Measurements from ENCODE around the gene NSUN4.

NSUN4 gene

DNA sequence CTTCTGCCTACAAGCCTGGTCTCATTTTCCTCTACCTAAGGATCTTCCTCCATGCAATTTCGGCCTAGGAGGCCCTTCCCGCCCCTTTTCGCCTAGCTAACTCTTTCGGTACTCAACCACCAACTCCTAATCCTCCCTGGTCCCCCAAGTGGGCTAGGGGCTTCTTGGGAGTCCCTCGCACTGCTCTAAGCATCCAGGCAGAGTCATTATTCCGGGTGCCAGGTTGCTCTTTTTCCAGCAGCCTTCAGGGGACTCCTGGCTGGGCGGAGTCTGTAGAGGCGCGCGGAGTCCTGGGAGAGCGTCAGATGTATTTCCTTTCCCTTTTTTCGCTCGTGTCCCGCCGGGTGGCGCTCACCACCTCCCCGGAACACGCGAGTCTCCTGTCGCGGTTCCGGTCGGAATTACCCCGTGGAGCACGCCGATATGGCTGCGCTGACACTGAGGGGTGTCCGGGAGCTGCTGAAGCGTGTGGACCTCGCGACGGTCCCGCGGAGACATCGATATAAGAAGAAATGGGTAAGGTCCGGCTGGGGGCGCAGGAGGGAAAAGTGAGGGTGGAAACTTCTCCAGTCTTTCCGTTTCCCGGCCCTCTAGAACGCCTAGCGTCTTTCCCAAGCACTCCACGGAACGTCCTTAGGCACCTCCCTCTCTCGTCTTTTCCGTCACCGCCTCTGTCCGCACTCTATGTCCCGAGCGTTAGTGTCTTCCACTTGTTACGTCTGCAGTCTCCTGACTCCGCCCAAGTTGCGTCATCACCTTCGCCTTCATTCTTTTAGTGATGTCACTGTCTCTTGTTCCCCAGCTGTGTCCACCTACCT lies at the start of gene NSUN4:
NSUN4 (plus strand) TSS at position 404 of the 818 bp plus-strand sequence; CDS start at position 424, 20 bp downstream.
- peaks cover 35% of the 10 kb centered on the region for H3K4me1 Mint-ChIP-seq (ENCODE audit: low read depth)
- H3K27me3 Mint-ChIP-seq (ENCODE audit: low read depth): no peaks in the 10 kb centered on the region
- H3K27ac Mint-ChIP-seq: peak within 1 kb of the TSS; percentile 100
- no peaks in the 10 kb centered on the region for H3K9me3 Mint-ChIP-seq
- H3K36me3 Mint-ChIP-seq (ENCODE audit: low read depth): peaks cover 20% of the 10 kb centered on the region
- peak within 1 kb of the TSS; percentile 100 for H3K4me3 Mint-ChIP-seq

DNA sequence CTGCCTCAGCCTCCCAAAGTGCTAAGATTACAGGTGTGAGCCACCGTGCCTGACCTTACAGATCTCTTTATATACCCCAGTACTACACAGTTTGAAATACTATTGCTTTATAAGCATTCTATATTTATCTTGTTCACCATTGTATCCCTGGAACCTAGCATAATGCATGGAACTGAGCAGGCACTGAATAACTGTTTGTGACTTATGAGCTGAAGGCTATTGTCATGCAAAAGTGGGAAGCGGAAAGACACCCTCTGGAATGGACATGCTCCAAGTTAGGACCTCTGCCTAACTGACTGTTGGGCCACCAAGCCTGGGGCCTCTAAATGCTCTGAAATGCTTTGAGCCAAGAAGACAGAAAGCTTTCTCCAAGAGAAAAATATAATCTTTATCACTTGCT lies 45.3 kb upstream of the NSUN4 start:
- Mint-ChIP-seq H3K36me3 (ENCODE audit: low read depth) (peaks cover 24% of the 10 kb centered on the region), H3K4me1 (ENCODE audit: low read depth) (peaks cover 4% of the 10 kb centered on the region), H3K27me3 (ENCODE audit: low read depth) (no peaks in the 10 kb centered on the region), H3K27ac (no peak overlapping the region), H3K4me3 (no peak overlapping the region), H3K9me3 (no peaks in the 10 kb centered on the region)

DNA sequence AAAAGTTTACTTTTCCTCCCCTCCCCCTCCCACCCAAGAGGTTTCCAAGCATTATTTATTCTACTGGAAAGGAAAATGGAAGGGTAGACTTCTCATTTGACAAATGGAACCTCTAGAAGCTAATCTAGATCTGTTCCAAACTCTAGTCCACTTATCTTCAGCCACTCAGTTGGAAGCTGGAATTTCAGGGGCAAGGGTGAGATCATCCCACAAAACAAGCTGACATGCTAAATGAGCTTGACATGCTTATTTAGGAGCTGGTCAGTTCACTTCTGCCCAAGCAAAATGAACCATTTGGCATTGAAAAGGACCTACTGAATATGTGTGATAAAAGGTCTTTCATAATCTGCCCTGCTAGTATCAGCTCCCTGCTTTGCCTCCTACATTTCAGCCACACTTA lies 42.2 kb upstream of the NSUN4 start:
- H3K27ac Mint-ChIP-seq: no peak overlapping the region
- no peaks in the 10 kb centered on the region for H3K27me3 Mint-ChIP-seq (ENCODE audit: low read depth)
- no peaks in the 10 kb centered on the region for H3K9me3 Mint-ChIP-seq
- no peak overlapping the region for H3K4me3 Mint-ChIP-seq
- peaks cover 25% of the 10 kb centered on the region for H3K36me3 Mint-ChIP-seq (ENCODE audit: low read depth)
- H3K4me1 Mint-ChIP-seq (ENCODE audit: low read depth): peaks cover 17% of the 10 kb centered on the region

DNA sequence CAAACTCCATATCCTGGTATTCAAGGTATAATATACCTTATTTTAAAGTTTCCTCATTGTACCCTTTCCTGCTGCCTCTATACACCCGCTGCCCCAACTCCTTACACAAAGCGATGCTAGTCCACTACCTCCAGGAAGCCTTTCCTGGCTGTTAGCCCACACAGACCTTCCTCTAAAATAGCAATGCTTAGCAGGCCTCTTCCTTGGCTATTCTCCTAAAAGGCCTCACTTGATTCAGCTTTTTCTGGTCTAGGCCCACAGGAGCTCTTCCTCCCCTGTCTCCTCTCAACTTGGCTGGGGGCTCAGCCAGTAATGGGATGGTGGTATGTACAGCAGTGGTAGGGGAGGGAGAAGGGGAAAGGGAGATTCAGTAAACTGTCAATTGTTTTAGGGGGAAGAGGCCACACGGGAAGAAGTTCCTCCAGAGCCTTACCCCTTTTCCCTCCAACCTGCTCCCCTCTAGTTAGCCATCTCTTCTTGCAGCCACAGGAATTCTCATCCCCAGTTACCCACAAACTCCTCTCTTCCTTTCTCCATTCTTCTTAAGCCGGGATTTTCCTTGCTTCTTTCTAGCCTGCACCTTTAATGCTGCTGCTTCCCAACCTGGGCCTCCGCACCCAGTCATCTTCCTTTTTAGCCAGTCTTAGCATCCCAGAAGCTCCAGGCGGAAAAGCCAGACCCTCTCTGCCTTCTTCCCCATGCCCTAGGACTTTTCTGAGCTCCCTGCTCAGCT lies 39.8 kb upstream of the NSUN4 start:
- Mint-ChIP-seq H3K9me3 (no peaks in the 10 kb centered on the region), H3K36me3 (ENCODE audit: low read depth) (peaks cover 27% of the 10 kb centered on the region), H3K4me3 (peak overlapping the region; percentile 97), H3K27me3 (ENCODE audit: low read depth) (no peaks in the 10 kb centered on the region), H3K27ac (peak overlapping the region; percentile 97), H3K4me1 (ENCODE audit: low read depth) (peaks cover 23% of the 10 kb centered on the region)

DNA sequence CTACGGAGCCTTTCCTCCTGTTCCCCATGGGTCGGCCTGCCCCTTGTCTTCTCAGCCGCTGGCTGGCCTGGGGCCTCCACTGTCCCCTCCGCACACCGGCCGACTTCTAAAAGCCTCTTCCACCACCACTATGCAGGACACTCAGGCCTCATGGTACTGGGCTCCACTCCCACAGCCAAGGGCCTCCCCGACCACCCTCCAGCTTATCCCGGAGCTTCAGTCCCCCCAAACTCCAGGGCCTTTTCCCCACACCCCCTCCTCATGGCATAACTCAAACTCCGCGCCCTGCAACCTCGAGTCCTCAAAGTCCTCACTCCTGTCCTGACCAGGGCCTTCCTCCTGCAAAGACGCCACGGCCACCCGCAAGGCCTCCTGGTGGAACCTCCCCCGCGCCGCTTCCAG lies 39.2 kb upstream of the NSUN4 start:
- Mint-ChIP-seq H3K27ac (peak overlapping the region; percentile 97), H3K36me3 (ENCODE audit: low read depth) (peaks cover 23% of the 10 kb centered on the region), H3K4me3 (peak overlapping the region; percentile 97), H3K27me3 (ENCODE audit: low read depth) (no peaks in the 10 kb centered on the region), H3K4me1 (ENCODE audit: low read depth) (peaks cover 25% of the 10 kb centered on the region), H3K9me3 (no peaks in the 10 kb centered on the region)

DNA sequence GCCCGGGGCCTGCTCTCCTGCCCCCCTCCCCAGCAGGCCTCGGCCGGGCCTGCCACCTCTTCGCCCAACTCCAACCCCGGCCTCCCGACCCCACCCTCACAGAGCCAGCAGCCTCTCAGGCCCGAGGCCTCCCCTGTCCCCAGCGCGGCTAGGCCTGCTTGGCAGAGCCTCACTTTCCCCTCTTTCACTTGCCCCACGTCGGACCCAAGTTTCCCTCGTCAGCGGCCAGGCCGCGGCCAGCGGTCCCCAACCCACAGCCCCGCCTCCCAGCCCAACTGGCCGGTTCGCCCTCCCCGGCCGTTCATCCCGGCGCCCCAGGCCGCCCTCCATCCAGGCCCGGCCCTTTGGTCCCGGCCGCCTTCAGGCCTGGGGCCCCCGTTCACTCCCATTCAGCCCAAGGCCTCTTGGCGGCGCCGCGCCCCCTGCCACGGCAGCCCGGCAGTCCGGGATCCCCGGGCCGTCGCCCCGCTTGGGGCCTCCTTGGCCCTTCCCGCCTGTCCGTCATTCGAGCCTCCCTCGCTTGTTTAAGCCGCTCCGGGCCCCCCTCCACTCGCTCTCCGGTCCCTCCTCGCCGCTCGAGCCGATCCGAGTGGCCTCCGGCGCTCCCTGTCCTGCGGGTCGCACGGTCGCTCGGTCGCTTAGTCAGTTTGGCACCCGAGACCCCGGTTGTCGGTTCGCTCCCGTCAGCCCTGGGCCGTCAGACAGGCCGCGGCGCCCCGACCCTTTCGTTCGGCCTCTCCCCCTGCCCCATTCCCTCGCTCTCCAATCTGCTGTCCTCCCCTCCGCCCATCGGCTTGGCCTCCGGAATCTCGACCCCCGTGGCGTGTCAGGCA lies 38.6 kb upstream of the NSUN4 start:
- H3K27ac Mint-ChIP-seq: peak overlapping the region; percentile 97
- H3K9me3 Mint-ChIP-seq: no peaks in the 10 kb centered on the region
- H3K4me3 Mint-ChIP-seq: peak overlapping the region; percentile 97
- no peaks in the 10 kb centered on the region for H3K27me3 Mint-ChIP-seq (ENCODE audit: low read depth)
- peaks cover 28% of the 10 kb centered on the region for H3K4me1 Mint-ChIP-seq (ENCODE audit: low read depth)
- H3K36me3 Mint-ChIP-seq (ENCODE audit: low read depth): peaks cover 16% of the 10 kb centered on the region

DNA sequence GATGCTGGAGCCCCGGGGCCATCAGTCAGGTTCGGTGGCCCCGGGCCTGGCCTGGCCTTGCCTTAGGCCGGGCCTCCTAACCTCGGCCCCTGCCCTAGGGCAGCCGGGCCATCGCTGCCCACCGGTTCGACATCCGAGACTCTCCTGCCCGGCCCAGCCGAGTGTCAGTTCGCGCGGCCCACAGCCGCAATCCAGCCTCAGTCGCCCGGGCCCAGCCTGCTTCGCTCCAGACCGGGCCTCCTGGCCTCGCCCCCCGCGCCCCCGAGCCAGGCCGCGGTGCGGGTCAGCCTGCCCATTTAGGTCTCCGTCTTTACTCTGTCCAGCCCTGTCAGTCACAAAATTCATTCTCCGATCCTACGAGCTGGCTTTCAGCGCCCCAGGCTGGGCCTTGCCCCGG lies 38.0 kb upstream of the NSUN4 start:
- Mint-ChIP-seq H3K4me1 (ENCODE audit: low read depth) (peaks cover 32% of the 10 kb centered on the region), H3K27me3 (ENCODE audit: low read depth) (no peaks in the 10 kb centered on the region), H3K36me3 (ENCODE audit: low read depth) (peaks cover 12% of the 10 kb centered on the region), H3K27ac (peak overlapping the region; percentile 97), H3K9me3 (no peaks in the 10 kb centered on the region), H3K4me3 (peak overlapping the region; percentile 97)

DNA sequence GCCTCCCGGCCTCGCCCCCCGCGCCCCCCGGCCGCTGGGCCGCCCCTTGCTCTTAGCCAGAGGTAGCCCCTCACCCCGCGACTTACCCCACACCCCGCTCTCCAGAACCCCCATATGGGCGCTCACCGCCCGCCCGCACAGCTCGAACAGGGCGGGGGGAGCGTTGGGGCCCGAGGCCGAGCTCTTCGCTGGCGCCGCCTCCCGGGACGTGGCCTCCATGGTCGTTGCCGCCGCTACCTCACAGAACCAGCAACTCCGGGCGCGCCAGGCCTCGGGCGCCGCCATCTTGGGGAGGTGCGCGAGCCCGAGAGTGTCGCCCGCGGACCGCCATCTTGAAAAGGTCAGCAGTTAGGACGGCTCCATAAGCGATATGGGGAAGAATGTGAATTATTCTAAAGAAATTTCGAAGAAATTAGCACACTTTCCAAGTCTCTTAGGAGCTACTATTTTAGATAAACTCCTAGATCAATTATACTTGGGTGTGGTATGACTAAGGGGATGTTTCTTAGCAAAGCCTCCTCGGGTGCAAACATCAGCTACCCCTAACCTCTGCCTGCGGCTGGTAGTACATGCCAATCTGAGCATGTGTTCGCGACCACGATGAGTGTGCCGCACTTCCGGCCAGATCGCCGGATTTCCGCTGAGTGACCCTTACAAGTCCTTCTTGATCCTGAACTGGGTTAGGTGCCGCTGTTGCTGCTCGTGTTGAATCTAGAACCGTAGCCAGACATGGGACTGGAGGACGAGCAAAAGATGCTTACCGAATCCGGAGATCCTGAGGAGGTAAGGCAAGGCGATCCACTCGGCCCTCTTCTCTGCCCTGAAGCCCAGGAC lies 37.4 kb upstream of the NSUN4 start, which contains the start of the genes LRRC41 and UQCRH:
LRRC41 (minus strand) TSS at position 579 of the 834 bp plus-strand sequence; CDS start at position 285, 294 bp downstream.
UQCRH (plus strand) TSS at position 661 of the 834 bp plus-strand sequence; CDS start at position 730, 69 bp downstream.
- H3K9me3 Mint-ChIP-seq: no peaks in the 10 kb centered on the region
- H3K36me3 Mint-ChIP-seq (ENCODE audit: low read depth): peaks cover 7% of the 10 kb centered on the region
- H3K27me3 Mint-ChIP-seq (ENCODE audit: low read depth): no peaks in the 10 kb centered on the region
- H3K4me1 Mint-ChIP-seq (ENCODE audit: low read depth): peaks cover 35% of the 10 kb centered on the region
- H3K4me3 Mint-ChIP-seq: peak within 1 kb of the TSS; percentile 97
- peak within 1 kb of the TSS; percentile 97 for H3K27ac Mint-ChIP-seq

DNA sequence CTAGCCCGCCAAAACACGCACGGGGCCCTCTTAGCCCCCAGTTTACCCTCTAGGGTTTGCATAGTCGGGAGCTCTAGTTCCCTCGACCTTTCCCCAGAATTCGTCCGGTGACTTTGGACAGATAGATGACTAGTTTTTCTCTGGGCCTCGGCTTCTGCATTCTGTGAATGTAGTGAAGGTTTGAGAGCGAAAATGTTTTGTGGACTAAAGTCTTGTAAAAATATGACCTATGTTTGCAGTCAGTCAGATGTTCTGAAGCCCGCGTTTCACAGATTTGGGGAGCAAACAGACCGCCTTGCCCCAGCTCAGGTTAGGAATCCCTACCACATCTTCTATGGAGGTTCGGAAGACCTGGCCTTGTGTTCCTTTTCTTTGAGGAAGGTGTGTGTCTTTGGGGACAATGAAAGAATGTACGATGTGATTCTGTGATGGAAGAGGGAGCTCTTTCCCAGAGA lies 36.7 kb upstream of the NSUN4 start:
- no peaks in the 10 kb centered on the region for H3K9me3 Mint-ChIP-seq
- peaks cover 11% of the 10 kb centered on the region for H3K36me3 Mint-ChIP-seq (ENCODE audit: low read depth)
- H3K4me1 Mint-ChIP-seq (ENCODE audit: low read depth): peaks cover 40% of the 10 kb centered on the region
- H3K4me3 Mint-ChIP-seq: peak overlapping the region; percentile 97
- H3K27me3 Mint-ChIP-seq (ENCODE audit: low read depth): no peaks in the 10 kb centered on the region
- peak overlapping the region; percentile 97 for H3K27ac Mint-ChIP-seq

DNA sequence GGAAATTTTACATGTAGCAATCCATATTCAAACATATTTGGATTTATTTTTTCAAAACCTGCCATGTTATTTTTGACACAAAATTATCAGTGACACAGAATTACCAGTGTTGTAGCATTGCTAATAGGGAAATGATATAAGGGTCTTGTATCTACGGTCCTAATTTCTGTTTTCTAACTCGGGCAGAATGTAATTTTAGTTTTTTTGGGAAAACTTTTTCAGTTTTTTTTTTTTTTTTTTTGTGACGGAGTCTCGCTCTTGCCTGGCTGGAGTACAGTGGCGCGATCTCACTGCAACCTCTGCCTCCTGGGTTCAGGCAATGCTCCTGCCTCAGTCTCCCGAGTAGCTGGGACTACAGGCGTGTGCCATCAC lies 34.5 kb upstream of the NSUN4 start:
- peaks cover 32% of the 10 kb centered on the region for H3K4me1 Mint-ChIP-seq (ENCODE audit: low read depth)
- peak overlapping the region; percentile 48 for H3K4me3 Mint-ChIP-seq
- no peak overlapping the region for H3K27ac Mint-ChIP-seq
- no peaks in the 10 kb centered on the region for H3K9me3 Mint-ChIP-seq
- H3K27me3 Mint-ChIP-seq (ENCODE audit: low read depth): no peaks in the 10 kb centered on the region
- peaks cover 23% of the 10 kb centered on the region for H3K36me3 Mint-ChIP-seq (ENCODE audit: low read depth)

DNA sequence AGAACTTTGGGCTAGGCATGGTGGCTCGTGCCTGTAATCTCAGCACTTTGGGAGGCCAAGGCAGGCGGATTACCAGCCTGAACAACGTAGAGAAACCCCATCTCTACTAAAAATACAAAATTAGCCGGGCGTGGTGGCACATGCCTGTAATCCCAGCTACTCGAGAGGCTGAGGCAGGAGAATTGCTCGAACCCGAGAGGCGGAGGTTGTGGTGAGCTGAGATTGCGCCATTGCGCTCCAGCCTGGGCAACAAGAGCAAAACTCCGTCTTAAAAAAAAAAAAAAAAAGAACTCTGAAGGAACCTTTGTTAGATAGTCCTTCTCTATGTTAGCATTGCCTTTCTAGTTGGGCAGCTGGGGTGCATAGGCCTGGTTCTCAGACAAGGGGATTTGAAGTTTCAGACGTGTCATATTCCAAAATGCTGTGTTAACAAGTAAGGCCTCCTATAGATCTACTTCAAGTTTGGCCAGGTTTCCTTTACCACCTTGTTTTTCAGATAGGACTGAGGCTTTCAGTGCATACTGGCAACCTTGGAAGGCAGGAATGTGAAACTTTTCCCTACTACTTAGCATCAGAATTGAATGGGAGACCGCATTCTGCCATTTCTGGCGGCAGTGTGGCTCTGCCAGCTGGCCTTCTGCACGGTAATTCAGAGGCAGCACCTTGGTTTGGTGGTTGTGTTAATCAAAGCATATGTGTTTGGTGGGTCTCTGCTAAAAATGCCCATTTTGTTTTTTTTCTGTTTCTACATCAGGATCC lies 31.0 kb upstream of the NSUN4 start:
- no peak overlapping the region for H3K4me3 Mint-ChIP-seq

DNA sequence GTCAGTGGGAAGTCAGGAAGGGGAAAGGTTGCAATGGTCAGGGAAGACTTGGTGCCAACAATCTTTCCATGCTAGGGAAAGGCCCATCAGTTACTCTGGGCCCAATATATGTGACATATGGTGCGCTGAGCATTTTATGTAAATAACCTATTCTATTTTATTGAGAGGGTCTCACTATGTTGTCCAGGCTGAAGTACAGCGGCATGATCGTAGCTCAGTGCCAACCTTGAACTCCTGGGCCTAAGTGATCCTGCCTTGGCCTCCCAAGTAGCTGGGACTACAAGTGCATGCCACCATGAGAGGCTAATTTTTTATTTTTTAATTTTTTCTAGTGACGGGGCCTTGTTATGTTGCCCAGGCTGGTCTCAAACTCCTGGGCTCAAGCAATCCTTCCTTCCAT lies 30.3 kb upstream of the NSUN4 start:
- peaks cover 34% of the 10 kb centered on the region for H3K36me3 Mint-ChIP-seq (ENCODE audit: low read depth)
- no peaks in the 10 kb centered on the region for H3K27me3 Mint-ChIP-seq (ENCODE audit: low read depth)
- H3K9me3 Mint-ChIP-seq: no peaks in the 10 kb centered on the region
- peaks cover 21% of the 10 kb centered on the region for H3K4me1 Mint-ChIP-seq (ENCODE audit: low read depth)
- no peak overlapping the region for H3K27ac Mint-ChIP-seq
- no peak overlapping the region for H3K4me3 Mint-ChIP-seq

More for the DNA sequence above, 31.0 kb upstream of the NSUN4 start:
- H3K4me1 Mint-ChIP-seq (ENCODE audit: low read depth): peaks cover 24% of the 10 kb centered on the region
- H3K27ac Mint-ChIP-seq: no peak overlapping the region
- peaks cover 30% of the 10 kb centered on the region for H3K36me3 Mint-ChIP-seq (ENCODE audit: low read depth)
- H3K9me3 Mint-ChIP-seq: no peaks in the 10 kb centered on the region
- H3K27me3 Mint-ChIP-seq (ENCODE audit: low read depth): no peaks in the 10 kb centered on the region
